ENCODE data around the gene HDHD2. TPM values are rescaled to one million over a fixed set of nuclear protein-coding genes. Genes with fewer than 3 reads are reported as not detected.

The HDHD2 gene
- polyA plus RNA-seq, 3 donors, result 10.6 to 38.1 (median 30.6) TPM

GRCh38 chr18:47063096-47063495 is 87.2 kb downstream of the HDHD2 start:
- WGBS (ENCODE audit: insufficient coverage), result 89% methylated on average over 4 of the region's 8 CpGs
- Histone ChIP-seq H3K9ac (ENCODE audit: insufficient read depth, low read length, poor library complexity, severe bottlenecking) (no peak overlapping the region), H3K4me2 (replicated peaks; ENCODE audit: extremely low read depth, low read length, poor library complexity, severe bottlenecking) (no peak overlapping the region), H3K4me1 (ENCODE audit: control insufficient read depth in 1 of 2, insufficient read depth in 2 of 2, low read length in 2 of 2) (no peaks in the 10 kb centered on the region), H2AFZ (ENCODE audit: insufficient read depth, low read depth, low read length, poor library complexity, severe bottlenecking) (no peak overlapping the region), H3K9me3 (replicated peaks in 1 of 2; ENCODE audit: control insufficient read depth in 1 of 2, insufficient read depth in 1 of 2, low read length in 2 of 2) (no peaks in the 10 kb centered on the region), H3K27me3 (ENCODE audit: control insufficient read depth in 2 of 2, insufficient read depth in 2 of 2, low read length in 2 of 2) (no peaks in the 10 kb centered on the region), H3K36me3 (replicated peaks in 1 of 2; ENCODE audit: control insufficient read depth in 1 of 2, insufficient read depth in 2 of 2, low read length in 2 of 2) (no peaks in the 10 kb centered on the region), H3K4me3 (replicated peaks in 1 of 3; ENCODE audit: low read depth in 2 of 3, low read length in 3 of 3) (no peak overlapping the region), H3K27ac (ENCODE audit: low read depth in 1 of 2, low read length in 2 of 2) (no peak overlapping the region), H4K20me1 (ENCODE audit: insufficient read depth, low read length) (no peaks in the 10 kb centered on the region), H3K79me2 (ENCODE audit: insufficient read depth, low read length) (no peaks in the 10 kb centered on the region)
- Mint-ChIP-seq H3K27ac (no peak overlapping the region), H3K4me1 (no peaks in the 10 kb centered on the region), H3K36me3 (no peaks in the 10 kb centered on the region), H3K27me3 (ENCODE audit: low read depth in 3 of 3) (peaks cover 0 to 1% (median 0%) of the 10 kb centered on the region in 3 donors), H3K9me3 (peaks cover 0 to 9% (median 0%) of the 10 kb centered on the region in 7 donors), H3K4me3 (no peak overlapping the region)
- intact Hi-C loops (cut with micrococcal nuclease), result no loop called here
- TF ChIP-seq, protein P1, sequence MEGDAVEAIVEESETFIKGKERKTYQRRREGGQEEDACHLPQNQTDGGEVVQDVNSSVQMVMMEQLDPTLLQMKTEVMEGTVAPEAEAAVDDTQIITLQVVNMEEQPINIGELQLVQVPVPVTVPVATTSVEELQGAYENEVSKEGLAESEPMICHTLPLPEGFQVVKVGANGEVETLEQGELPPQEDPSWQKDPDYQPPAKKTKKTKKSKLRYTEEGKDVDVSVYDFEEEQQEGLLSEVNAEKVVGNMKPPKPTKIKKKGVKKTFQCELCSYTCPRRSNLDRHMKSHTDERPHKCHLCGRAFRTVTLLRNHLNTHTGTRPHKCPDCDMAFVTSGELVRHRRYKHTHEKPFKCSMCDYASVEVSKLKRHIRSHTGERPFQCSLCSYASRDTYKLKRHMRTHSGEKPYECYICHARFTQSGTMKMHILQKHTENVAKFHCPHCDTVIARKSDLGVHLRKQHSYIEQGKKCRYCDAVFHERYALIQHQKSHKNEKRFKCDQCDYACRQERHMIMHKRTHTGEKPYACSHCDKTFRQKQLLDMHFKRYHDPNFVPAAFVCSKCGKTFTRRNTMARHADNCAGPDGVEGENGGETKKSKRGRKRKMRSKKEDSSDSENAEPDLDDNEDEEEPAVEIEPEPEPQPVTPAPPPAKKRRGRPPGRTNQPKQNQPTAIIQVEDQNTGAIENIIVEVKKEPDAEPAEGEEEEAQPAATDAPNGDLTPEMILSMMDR (IDR thresholded peaks at IDR 0.05), result no peak
- DNase-seq, result no peak

DNA sequence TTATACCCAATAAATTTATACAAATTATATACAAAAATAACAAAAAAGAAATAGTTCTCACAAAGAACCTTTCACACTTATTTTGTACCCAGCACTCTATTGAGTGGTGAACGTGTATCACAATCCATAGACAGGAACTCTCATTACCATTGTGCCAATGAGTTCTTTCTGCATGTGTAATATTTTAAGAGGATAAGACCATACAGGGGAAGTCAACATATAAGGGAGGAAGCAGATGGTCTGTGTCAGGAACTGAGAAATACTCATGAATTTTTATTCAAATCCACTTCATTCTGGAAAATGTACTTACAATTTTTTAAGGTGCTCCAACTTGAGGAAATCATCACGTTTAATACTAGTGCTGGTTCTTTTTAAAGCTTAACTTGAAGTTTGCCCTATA is 87.8 kb downstream of the HDHD2 start:
- Mint-ChIP-seq H3K4me1 (no peaks in the 10 kb centered on the region), H3K36me3 (no peaks in the 10 kb centered on the region), H3K9me3 (peaks cover 0 to 10% (median 0%) of the 10 kb centered on the region in 7 donors), H3K4me3 (no peak overlapping the region), H3K27ac (no peak overlapping the region), H3K27me3 (ENCODE audit: low read depth in 3 of 3) (peaks cover 0 to 3% (median 0%) of the 10 kb centered on the region in 3 donors)
- TF ChIP-seq, protein P1 (IDR thresholded peaks at IDR 0.05), result no peak
- Histone ChIP-seq H4K20me1 (ENCODE audit: insufficient read depth, low read length) (no peaks in the 10 kb centered on the region), H3K4me2 (replicated peaks; ENCODE audit: extremely low read depth, low read length, poor library complexity, severe bottlenecking) (no peak overlapping the region), H3K79me2 (ENCODE audit: insufficient read depth, low read length) (no peaks in the 10 kb centered on the region), H2AFZ (ENCODE audit: insufficient read depth, low read depth, low read length, poor library complexity, severe bottlenecking) (no peak overlapping the region), H3K9ac (ENCODE audit: insufficient read depth, low read length, poor library complexity, severe bottlenecking) (no peak overlapping the region), H3K9me3 (replicated peaks in 1 of 2; ENCODE audit: control insufficient read depth in 1 of 2, insufficient read depth in 1 of 2, low read length in 2 of 2) (no peaks in the 10 kb centered on the region), H3K4me1 (ENCODE audit: control insufficient read depth in 1 of 2, insufficient read depth in 2 of 2, low read length in 2 of 2) (no peaks in the 10 kb centered on the region), H3K4me3 (replicated peaks in 1 of 3; ENCODE audit: low read depth in 2 of 3, low read length in 3 of 3) (no peak overlapping the region), H3K27ac (ENCODE audit: low read depth in 1 of 2, low read length in 2 of 2) (no peak overlapping the region), H3K36me3 (replicated peaks in 1 of 2; ENCODE audit: control insufficient read depth in 1 of 2, insufficient read depth in 2 of 2, low read length in 2 of 2) (no peaks in the 10 kb centered on the region), H3K27me3 (ENCODE audit: control insufficient read depth in 2 of 2, insufficient read depth in 2 of 2, low read length in 2 of 2) (no peaks in the 10 kb centered on the region)
- DNase-seq, result no peak
- WGBS (ENCODE audit: insufficient coverage), result no CpG with 5 or more reads among the region's 2 CpGs
- intact Hi-C loops (cut with micrococcal nuclease), result no loop called here

Small RNAs within 50 kb of the gene (small RNA-seq; reads per million reads assigned to genes)
- gene AC012254.4 (ENCODE audit: insufficient read length, low read depth), result not detected

Other genes starting within 250 kb of the HDHD2 start
- 10 to 100 TPM in 2 of 3 donors, 1 to 10 TPM in 1; 9.9 to 13.2 (median 11.0) TPM for gene PIAS2, start 233.0 kb downstream of the HDHD2 start, polyA plus RNA-seq
- under 1 TPM in 2 of 3 donors, not detected in 1; 0.35 to 0.36 TPM for gene KATNAL2, start 232.9 kb downstream of the HDHD2 start, polyA plus RNA-seq
- gene ELOA2, start 114.9 kb downstream of the HDHD2 start, polyA plus RNA-seq, result not detected
- gene IER3IP1, start 25.9 kb upstream of the HDHD2 start, polyA plus RNA-seq, result 10 to 100 TPM in 2 of 3 donors, 1 to 10 TPM in 1; 3.8 to 17.2 (median 14.4) TPM
- gene SKOR2, start 101.2 kb upstream of the HDHD2 start, polyA plus RNA-seq, result not detected